ENCODE data around the gene SMYD3. TPM values are rescaled to one million over a fixed set of nuclear protein-coding genes. Genes with fewer than 3 reads are reported as not detected.

Gene SMYD3
- total and polyA plus RNA-seq, 9 of the 15 experiments (the other 6 are each of a cell fraction or from before 2014, with no cell fraction given) = 128 to 440 (median 197) TPM

DNA sequence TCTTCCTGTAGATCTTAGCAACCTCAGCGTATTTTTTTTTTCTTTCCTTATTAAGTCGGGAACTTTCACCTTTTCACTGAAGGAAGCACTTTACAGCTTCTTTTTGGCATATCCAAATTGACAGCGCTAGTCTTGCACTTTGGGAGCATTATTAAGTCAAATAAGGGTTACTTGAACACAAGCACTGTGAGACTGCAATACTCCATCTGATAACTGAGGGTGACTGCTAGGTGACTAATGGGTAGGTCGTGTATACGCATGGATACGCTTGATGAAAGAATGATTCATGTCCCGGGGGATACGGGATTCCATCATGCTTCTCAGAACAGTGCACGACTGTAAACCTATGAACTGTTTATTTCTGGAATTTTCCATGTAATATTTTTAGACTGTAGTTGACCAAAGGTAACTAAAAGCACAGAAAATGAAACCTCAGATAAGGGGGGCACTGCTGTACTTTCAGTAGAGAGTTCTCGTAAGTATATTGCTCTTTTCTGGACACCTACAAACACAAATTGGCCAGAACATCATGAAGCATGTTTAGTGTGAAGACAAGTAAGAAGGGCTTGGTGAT is 364.7 kb downstream of the SMYD3 start (continued):
- TF ChIP-seq, protein P1, sequence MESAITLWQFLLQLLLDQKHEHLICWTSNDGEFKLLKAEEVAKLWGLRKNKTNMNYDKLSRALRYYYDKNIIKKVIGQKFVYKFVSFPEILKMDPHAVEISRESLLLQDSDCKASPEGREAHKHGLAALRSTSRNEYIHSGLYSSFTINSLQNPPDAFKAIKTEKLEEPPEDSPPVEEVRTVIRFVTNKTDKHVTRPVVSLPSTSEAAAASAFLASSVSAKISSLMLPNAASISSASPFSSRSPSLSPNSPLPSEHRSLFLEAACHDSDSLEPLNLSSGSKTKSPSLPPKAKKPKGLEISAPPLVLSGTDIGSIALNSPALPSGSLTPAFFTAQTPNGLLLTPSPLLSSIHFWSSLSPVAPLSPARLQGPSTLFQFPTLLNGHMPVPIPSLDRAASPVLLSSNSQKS (CRISPR knock-in tag; IDR thresholded peaks at IDR 0.05) = no peak
- TF ChIP-seq SMARCC2 (IDR thresholded peaks at IDR 0.05; ENCODE audit: low read depth) (peak; percentile 95), RBBP5 (IDR thresholded peaks at IDR 0.05; ENCODE audit: borderline replicate concordance, insufficient read depth, low read length, poor library complexity, severe bottlenecking) (peak; percentile 25), MTA3 (IDR thresholded peaks at IDR 0.05; ENCODE audit: borderline replicate concordance) (peak; percentile 59; the same call in 1 of the 2 replicates), POLR2H (tag; IDR thresholded peaks at IDR 0.05; ENCODE audit: low read depth) (0 out of 2 replicates have a peak, but pooled peaks have one; percentile 58), CREB1 (IDR thresholded peaks at IDR 0.05) (no peak; the same call in 1 of the 2 replicates), CREB1 (CRISPR knock-in tag; IDR thresholded peaks at IDR 0.05) (no peak; the same call in 1 of the 2 replicates), ZNF124 (CRISPR knock-in tag; IDR thresholded peaks at IDR 0.05) (no peak), ZNF766 (CRISPR knock-in tag; conservative IDR thresholded peaks at IDR 0.05) (no peak), AFF4 (CRISPR knock-in tag; IDR thresholded peaks at IDR 0.05) (peak; percentile 49; the same call in 1 of the 2 replicates), ZNF740 (CRISPR knock-in tag; IDR thresholded peaks at IDR 0.05) (no peak), ZNF740 (tag; IDR thresholded peaks at IDR 0.05) (no peak), SRF (CRISPR knock-in tag; IDR thresholded peaks at IDR 0.05) (0 out of 4 replicates have a peak, but pooled peaks of 1 of the 2 experiments have one; percentile 61), NR2C2 (CRISPR knock-in tag; IDR thresholded peaks at IDR 0.05) (no peak), NR2C2 (tag; IDR thresholded peaks at IDR 0.05) (peak; percentile 80), SMARCB1 (IDR thresholded peaks at IDR 0.05; ENCODE audit: insufficient read length, low read depth) (no peak)

Data from K562 (cell line).